Measurements from ENCODE around the gene RERE. TPM values are rescaled to one million over a fixed set of nuclear protein-coding genes. Genes with fewer than 3 reads are reported as not detected.

Gene RERE
- total and polyA plus RNA-seq, 2 experiments from 2014 or later = 148 to 170 TPM

GRCh38 chr1:8866792-8867415 is 49.5 kb upstream of the RERE start:
- peaks cover 29% of the 10 kb centered on the region for H3K27me3 Mint-ChIP-seq (ENCODE audit: insufficient read depth, low read depth, poor library complexity)
- Histone ChIP-seq H3K27me3 (ENCODE audit: insufficient read depth) (no peaks in the 10 kb centered on the region), H3K4me2 (no peak overlapping the region), H2AFZ (no peak overlapping the region), H4K20me1 (replicated peaks; ENCODE audit: insufficient read depth) (peaks cover 60% of the 10 kb centered on the region), H3K36me3 (ENCODE audit: insufficient read depth) (peaks cover 97% of the 10 kb centered on the region), H3K4me1 (ENCODE audit: insufficient read depth) (peaks cover 5% of the 10 kb centered on the region; the same call in 1 of the 2 replicates), H3K4me3 (no peak overlapping the region), H3K9me2 (ENCODE audit: insufficient read depth) (no peaks in the 10 kb centered on the region), H3K79me2 (replicated peaks; ENCODE audit: insufficient read depth) (peaks cover 45% of the 10 kb centered on the region), H3F3A (replicated peaks; ENCODE audit: low read depth) (peaks cover 92% of the 10 kb centered on the region), H3K27ac (ENCODE audit: low read depth) (no peak overlapping the region)
- TF ChIP-seq EZH2phosphoT487 (IDR thresholded peaks at IDR 0.05; ENCODE audit: unreplicated experiment) (no peak), ZNF462 (CRISPR knock-in tag; IDR thresholded peaks at IDR 0.05) (no peak), ZNF114 (CRISPR knock-in tag; IDR thresholded peaks at IDR 0.05) (no peak), STAT1 (IDR thresholded peaks at IDR 0.05; ENCODE audit: unreplicated experiment) (no peak), CREB1 (CRISPR knock-in tag; IDR thresholded peaks at IDR 0.05; ENCODE audit: low read depth) (no peak), ZNF331 (CRISPR knock-in tag; IDR thresholded peaks at IDR 0.05; ENCODE audit: low read depth) (no peak), EZH2 (IDR thresholded peaks at IDR 0.05; ENCODE audit: low read depth, unreplicated experiment) (no peak), ETS1 (IDR thresholded peaks at IDR 0.05) (no peak), JUNB (IDR thresholded peaks at IDR 0.05; ENCODE audit: unreplicated experiment) (no peak), POLR2AphosphoS5 (IDR thresholded peaks at IDR 0.05; ENCODE audit: low read depth) (no peak), REST (IDR thresholded peaks at IDR 0.05; ENCODE audit: unreplicated experiment) (no peak), CTCF (conservative IDR thresholded peaks at IDR 0.05; ENCODE audit: low read depth in 2 of 2) (no peak), NANOG (IDR thresholded peaks at IDR 0.05; ENCODE audit: borderline replicate concordance) (no peak)
- peaks cover 2% of the 10 kb centered on the region; the same call in 1 of the 3 replicates for H3K9me3 Mint-ChIP-seq
- DNase-seq (ENCODE audit: low spot score) = no peak
- H3K36me3 Mint-ChIP-seq (ENCODE audit: low read depth) = peaks cover 98% of the 10 kb centered on the region
- no peak overlapping the region; the same call in 2 of the 3 replicates for H3K4me3 Mint-ChIP-seq
- peaks cover 51% of the 10 kb centered on the region for H3K4me1 Mint-ChIP-seq
- ATAC-seq = no peak
- H3K27ac Mint-ChIP-seq = peak overlapping the region; percentile 71
